Epidermal melanocyte (primary cell): ENCODE measurements around the gene CDCA8.
"Not testable (repeated sequence)": the region's sequence is repeated elsewhere in the genome, so short reads cannot be mapped to it uniquely, and the experiment has no call there.

Experiments used
- DNase-seq: peaks from one replicate; pipeline ENCODE4 v3.0.0; 2011; ENCODE audit warnings: low spot score; ENCODE audit not compliant: insufficient read length

The CDCA8 gene

DNA sequence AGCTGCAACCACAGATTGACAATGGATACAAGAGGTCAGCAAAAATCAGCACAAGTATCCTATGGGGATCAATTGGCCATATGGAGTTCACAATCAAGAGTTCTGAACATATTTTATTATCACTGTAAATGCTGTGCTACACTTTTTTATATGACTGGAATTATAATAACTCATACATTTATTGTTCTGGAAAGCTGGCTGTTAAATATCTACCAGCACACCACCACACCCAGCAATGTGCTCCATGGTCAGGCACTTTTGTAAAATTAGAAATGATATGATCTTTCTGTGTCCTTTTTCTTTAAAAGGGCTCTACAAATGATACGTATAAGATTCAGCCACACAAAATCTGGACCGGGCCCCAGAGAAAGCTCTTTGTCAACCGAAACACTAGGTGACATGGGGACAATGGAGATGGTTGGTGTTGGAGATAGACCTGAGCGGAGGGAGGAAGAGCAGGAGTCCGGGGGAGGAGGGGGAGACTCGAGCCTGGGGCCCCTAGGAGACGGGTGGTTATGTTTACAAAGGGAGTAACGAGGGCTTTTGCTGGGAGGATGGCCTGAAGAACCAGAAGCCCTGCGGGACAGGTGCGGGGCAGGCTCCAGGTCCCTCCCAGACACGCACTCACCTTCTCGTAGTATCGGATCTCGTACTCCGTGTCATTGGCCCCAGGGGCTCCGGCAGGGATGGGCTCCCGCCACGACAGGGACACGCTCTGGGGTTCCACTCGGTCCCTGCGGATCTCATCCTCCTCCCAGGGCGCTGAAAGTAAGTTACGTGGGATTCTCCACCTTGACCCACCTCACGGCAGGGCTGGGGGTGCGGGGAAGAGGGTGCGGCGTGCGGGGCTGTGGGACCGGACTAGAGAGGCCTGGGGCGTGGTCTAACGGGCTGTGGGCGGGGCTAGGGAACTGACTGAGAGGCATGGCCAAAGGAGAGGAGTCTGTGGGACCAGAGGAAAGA lies 42.6 kb downstream of the CDCA8 start:
- no peak for DNase-seq

DNA sequence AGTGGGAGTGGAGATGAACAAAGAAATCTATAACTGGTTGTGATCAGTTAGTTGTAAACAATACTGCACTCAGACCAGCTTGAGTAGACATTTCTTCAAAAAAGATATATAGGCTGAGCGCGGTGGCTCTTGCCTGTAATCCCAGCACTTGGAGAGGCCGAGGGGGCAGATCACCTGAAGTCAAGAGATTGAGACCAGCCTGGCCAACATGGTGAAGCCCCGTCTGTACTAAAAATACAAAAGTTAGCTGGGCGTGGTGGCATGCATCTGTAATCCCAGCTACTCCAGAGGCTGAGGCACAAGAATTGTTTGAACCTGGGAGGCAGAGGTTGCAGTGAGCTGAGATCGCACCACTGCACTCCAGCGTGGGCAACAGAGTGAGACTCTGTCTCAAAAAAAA lies 45.7 kb downstream of the CDCA8 start:
- not testable (repeated sequence) for DNase-seq

DNA sequence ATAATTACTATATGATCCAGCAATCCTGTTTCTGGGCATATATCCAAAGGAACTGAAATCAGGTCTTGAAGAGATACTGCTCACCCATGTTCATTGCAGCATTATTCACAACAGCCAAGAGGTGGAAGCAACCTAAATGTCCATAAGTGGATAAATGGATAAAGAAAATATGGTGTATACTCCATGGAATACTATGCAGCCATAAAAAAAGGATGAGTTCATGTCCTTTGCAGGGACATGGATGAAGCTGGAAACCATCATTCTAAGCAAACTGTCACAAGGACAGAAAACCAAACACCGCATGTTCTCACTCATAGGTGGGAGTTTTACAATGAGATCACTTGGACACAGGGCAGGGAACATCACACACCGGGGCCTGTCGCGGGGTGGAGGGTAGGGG lies 46.3 kb downstream of the CDCA8 start:
- not testable (repeated sequence) for DNase-seq

DNA sequence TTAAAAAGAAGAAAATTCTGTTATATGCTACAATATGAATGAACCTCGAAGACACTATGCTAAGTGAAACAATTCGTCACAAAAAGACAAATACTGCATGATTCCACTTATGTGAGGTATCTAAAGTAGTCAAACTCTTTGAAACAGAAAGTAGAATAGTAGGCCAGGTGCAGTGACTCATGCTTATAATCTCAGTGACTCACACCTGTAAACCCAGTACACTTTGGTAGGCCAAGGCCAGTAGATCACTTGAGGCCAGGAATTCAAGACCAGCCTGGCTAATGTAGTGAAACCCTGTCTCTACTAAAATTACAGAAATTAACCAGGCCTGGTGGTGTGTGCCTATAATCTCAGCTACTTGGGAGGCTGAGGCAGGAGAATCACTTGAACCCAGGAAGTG lies 46.9 kb downstream of the CDCA8 start:
- no peak for DNase-seq

DNA sequence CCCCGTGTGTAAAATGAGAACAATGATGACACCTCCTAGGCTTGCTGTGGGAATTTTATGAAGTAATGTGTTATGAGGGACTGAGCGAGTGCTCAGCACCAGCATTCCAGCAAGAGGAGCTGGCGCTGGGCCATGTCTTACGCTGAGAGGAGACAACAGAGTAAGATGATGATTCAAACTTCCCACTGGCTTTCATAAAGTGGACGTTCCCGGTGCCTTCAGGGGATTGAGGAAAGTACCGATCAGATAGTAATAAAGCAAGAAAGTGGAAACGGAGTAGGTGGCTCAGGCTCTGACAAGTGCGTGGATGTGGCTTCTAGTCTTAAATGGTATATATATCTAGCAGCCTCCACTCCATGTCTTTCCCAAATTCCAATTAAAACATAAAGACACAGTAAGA lies 48.8 kb downstream of the CDCA8 start:
- no peak for DNase-seq

DNA sequence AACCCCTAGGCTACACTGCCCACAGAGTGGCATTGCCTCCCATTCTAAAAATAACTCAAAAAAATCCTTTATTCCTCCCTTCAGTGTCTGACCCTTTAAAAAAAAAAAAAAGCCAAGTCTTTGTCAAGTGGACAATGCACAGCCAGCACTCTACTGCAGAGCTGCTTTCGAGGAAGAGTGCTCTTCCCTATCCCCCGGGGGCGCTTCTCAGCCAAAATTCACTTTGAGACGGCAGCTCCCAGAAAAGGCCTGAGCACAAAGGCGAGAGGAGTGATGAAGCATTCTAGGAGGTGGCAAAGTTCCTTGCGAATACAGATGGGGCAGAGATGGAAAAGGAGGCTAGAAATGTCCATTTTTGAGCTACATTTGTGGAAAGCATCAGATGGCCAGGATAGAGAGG lies 49.3 kb downstream of the CDCA8 start:
- no peak for DNase-seq

DNA sequence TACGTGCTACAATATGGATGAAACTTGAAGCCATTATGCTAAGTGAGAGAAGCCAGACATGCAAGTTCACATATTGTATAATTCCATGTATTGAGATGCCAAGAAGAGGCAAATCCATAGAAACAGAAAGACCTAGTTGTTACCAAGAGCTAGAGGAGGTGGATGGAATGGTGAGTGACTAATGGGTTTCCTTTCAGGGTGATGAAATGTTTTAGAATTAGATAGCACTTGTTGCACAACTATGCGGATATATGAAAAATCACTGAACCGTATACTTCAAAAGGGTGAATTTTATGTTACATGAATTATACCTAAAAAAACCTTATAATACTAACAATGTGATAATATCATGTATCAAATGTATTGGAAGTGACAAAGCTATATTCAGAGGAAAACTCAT lies 54.5 kb downstream of the CDCA8 start:
- DNase-seq = no peak

DNA sequence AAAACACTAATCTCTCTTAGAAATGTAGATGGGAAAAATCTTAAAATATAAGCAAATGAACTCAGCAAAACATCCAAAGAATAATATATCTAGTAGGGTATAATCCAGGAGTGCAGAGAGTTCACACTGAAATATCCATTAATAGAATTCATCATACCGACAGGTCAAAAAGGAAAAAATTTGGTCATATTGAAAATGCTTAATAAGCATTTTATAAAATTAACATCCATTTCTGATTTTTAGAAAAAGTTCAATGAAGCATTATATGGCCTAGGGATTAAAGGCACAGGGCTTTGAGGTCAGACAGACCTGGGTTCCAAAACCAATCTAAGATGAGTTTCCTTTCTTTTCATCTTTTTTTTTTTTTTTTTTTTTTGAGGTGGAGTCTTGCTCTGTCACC lies 56.2 kb downstream of the CDCA8 start:
- DNase-seq = no peak

DNA sequence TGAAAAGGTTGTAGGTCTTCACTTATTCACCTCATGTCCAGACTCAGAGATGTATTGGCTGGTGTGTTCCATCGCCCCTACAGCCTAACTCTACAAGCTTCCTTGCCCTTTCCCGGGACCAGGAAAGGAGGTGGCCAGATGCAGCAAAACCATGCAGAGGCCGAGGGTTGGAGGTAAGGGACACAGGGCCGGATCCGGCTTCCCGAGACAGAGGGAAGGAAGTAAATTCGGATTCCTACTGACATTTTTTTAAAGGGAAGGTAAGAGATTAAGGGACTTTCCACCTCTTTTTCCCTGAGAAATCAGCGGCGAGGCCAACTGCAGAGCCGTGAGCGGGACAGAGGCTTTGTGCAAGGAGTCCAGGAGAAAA lies 59.9 kb downstream of the CDCA8 start:
- no peak for DNase-seq

DNA sequence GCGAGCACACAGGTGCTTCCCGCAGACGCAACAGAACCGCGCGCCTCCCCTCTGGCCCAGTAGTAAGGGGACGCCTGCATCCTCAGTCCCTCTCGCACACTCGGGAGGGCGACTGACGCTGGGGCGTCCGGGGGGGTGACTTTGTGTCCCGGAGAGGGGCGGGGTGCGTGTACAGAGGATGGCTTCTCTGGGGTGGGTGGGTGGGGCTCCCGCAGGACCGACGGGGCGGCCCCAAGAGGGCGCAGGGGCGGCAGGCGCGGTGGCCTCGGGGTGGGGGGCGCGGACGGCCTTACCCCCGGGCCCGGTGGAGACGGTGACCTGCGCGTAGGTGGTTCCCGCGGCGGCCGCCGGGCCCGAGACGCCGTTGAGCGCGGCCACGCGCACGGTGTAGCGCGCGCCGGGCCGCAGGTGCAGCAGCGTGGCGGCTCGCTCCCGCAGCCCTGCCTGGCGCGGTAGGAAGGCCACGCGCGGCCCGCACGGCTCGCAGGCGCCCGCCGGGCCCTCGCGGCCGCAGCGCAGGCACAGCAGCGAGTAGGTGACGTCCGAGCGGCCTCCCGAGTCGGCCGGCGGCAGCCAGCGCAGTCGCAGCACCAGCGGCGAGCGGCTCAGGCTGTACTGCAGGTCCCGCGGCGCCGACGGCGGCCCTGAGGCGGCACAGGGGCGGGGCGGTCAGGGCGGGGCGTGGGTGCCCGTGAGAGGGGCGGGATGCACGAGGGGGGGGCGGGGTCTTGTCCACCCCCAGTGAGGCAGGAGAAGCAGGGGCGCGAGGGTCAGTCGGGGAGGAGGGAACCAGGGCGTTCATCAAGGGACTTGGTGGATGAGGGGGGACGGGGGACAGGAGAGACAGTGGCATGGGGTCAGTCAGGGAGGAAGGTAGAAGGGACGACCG lies 60.5 kb downstream of the CDCA8 start:
- DNase-seq = no peak

DNA sequence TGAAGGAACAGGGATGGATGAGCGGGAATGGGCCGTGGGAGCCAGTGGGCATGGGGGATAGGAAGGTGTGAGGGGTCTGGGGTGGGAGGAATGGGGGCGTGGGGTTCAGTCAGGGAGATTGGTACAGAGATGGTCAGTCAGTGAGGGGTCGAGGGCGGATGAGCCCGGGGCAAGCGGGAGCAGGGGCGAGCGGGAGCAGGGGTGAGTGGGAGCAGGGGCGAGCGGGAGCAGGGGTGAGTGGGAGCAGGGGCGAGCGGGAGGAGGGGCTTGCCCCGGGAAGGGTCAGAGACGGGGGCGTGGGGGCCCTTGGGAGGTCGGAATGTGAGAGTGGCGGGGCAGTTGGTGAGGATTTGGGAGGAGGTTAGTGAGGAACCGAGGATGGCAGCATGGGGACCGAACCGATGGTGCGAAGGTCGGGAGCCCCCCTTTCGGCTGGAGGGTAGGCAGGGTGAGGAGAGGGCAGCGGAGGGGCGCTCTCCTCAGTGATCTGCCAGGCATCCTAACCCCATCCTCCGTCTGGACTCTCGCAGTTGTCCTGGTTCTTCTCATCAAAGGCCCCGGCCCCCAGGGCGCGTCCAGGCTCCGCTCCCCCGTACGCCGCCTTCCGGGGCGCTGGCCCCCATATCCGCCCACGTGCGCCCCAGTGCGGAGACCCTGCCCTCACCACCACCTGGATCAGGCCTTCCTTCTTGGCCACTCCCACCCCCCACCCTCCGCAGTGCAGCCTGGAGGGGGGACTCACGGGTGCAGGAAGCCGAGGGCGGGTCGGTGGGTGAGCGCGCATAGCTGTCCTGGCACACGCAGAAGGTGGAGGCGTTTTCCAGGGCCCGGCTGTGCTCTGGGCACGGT lies 61.4 kb downstream of the CDCA8 start:
- DNase-seq = no peak

DNA sequence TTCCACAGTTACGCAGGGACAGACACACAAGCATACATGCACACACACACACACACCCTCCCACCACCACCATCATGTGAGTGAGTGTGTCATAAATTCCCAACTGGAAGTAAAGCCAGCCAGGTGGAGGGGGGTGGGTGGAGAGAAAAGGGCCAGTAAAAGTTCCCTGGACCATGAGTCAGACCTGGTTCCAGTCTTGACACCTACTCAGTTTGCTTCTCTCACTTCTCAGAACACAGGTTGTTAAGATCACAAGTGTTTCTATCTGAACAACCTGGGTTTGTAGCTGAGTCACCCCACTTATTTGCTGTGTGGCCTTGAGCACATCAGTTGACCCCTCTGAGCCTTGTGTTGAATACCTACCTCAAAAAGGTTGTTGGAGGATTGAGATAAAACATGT lies 63.0 kb downstream of the CDCA8 start:
- no peak for DNase-seq

DNA sequence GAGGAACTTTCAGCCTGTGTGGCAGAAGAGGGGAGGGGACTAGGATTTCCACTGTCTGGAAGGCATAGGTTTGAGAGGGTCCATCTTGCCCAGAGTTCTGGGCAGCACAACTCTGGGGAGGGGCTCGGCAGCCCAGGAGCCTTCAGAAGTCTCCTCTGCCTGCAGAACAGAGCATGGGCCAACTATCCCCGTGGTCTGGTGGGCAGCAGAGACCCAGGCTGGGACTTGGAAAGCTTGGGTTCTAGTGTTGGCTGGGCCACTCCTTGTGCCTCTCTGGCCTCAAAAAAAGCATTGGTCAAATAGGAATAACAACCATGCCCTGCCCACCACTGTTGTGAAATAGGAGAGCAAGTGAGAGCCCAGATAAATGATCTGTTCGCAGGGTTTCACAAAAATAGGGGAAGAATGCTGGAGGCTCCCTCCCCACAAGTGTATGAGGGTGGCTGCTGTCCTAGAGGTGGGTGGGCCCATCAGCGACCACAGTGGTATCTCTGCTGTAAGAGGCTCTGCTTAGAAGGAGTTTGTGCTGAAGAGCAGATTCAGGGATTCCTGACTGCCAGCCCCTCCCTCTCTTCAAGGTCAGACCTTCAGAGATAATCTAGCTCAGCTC lies 63.7 kb downstream of the CDCA8 start:
- no peak for DNase-seq
